T1000 (cell line): Measurements from ENCODE around the gene IQGAP2.
"Not testable (repeated sequence)": the region's sequence is repeated elsewhere in the genome, so short reads cannot be mapped to it uniquely, and the experiment has no call there.

Experiments
- DNase-seq: peaks from one replicate; lab custom pipeline; 2025; ENCODE audit warnings: mixed read lengths; lab: John Stamatoyannopoulos, UW

Gene IQGAP2, protein sequence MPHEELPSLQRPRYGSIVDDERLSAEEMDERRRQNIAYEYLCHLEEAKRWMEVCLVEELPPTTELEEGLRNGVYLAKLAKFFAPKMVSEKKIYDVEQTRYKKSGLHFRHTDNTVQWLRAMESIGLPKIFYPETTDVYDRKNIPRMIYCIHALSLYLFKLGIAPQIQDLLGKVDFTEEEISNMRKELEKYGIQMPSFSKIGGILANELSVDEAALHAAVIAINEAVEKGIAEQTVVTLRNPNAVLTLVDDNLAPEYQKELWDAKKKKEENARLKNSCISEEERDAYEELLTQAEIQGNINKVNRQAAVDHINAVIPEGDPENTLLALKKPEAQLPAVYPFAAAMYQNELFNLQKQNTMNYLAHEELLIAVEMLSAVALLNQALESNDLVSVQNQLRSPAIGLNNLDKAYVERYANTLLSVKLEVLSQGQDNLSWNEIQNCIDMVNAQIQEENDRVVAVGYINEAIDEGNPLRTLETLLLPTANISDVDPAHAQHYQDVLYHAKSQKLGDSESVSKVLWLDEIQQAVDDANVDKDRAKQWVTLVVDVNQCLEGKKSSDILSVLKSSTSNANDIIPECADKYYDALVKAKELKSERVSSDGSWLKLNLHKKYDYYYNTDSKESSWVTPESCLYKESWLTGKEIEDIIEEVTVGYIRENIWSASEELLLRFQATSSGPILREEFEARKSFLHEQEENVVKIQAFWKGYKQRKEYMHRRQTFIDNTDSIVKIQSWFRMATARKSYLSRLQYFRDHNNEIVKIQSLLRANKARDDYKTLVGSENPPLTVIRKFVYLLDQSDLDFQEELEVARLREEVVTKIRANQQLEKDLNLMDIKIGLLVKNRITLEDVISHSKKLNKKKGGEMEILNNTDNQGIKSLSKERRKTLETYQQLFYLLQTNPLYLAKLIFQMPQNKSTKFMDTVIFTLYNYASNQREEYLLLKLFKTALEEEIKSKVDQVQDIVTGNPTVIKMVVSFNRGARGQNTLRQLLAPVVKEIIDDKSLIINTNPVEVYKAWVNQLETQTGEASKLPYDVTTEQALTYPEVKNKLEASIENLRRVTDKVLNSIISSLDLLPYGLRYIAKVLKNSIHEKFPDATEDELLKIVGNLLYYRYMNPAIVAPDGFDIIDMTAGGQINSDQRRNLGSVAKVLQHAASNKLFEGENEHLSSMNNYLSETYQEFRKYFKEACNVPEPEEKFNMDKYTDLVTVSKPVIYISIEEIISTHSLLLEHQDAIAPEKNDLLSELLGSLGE (N-terminal part only)

DNA sequence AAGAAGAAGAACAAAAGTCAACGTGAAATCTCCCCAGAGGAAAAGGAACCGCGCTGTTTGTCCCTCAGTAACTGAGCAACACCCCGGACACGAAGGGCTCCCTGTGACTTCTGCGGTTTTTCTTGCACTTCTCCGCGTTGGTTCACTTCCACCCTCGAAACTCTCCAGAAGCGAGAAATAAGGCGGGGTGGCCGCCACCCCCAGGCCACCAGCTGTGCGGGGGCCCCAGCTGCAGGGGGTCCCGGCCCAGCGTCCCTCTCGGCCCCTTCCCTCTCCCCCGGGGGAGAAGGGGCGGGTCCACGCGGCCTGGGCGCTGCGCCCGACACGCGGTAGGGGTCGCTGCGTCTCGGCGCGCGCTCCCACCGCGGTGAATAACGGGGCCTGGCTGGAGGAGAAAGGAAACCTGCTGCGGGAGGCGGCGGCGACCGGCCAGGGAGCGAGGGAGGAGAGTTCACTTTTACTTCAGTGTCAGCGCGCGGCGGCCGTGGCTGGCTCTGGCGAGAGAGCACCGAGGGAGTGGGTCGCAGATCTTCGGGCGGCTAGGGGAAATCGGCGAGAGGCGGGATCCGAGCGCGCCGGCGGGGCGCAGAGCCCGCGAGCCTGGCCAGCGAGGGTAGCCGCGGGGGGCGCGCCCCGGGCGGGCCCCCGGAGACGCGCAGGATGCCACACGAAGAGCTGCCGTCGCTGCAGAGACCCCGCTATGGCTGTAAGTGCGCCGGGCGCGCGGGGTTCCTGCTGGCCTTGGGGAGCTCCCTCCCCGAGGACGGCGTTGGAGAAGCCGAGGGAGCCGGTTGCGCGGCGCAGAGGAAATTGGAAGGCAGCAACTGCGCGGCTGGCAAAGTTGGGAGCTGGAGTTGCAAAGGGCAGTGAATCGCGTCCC is at the start of gene IQGAP2:
TSS of gene IQGAP2 (plus strand) at position 400 of the 880 bp plus-strand sequence. CDS start at position 661, 261 bp downstream.
- DNase-seq = peak; percentile 40

DNA sequence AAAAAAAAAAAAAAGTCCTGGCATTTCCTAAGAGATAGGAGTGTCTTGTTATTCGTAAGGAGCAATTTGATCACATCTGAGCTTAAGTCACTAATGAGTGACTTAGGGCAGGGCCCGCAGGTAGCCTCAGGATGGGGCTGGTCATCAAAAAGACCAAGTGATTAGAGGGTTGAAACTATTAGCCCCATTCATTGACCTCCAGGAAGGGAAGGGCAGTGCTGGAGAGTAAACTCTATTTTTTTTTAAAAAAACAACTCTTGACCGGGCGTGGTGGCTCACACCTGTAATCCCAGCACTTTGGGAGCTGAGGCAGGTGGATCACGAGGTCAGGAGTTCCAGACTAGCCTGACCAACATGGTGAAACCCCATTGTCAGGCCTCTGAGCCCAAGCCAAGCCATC is 46.2 kb upstream of the IQGAP2 start:
- DNase-seq = no peak

DNA sequence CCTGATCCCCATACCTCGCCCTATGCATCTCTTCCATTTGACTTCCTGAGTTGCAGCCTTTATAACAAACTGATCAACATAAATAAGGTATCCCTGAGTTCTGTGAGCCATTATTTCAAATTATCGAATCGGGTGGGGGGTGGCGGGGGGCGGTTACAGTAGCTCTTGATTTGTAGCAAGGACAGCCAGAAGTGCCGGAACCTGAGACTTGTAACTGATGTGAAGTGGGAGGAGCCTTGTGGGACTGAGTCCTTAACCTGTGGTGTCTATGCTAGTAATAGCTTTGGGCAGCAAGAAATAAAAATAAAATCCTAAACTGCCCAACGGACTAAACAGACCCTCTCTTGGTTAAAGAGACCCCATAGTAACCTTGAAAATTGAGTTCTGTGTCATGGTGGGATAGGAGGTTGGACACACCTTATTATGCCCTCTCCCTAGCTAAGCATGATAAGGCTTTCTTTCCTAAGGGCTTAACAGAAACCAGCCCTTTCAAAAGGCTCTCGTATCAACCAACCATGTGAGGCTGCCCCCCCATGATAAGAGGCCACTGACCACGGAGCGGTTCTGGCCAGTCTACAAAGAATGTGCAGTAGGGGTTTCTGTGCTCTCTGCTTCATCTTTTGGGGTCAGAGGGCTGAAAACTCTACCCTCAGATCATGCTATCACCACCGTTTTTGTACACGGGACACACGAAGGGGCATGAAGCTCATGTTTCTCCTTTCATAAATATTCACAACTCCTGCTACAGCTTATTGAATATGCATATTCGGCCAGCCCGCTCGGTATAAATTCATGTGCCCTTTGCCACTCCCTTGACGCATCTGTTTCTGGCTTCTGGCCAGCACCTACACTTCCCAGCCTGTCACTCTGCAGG is 39.5 kb upstream of the IQGAP2 start:
- DNase-seq = no peak

DNA sequence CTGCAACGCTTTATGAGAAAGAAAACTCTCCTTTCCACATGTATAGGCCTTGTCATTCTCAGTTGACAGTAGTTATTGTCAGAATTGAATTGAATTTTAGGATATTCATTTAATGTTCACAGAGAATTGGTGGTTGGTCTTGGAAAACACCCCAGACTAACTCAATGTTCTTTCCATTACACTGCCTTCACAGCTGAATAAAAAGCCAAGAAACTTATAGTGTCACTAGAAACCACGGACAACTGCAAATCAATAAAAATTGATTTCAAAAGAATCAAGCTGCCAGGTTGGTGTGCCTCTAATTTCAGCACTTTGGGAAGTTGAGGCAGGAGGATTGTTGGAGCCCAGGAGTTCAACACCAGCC is 38.9 kb upstream of the IQGAP2 start:
- no peak for DNase-seq

DNA sequence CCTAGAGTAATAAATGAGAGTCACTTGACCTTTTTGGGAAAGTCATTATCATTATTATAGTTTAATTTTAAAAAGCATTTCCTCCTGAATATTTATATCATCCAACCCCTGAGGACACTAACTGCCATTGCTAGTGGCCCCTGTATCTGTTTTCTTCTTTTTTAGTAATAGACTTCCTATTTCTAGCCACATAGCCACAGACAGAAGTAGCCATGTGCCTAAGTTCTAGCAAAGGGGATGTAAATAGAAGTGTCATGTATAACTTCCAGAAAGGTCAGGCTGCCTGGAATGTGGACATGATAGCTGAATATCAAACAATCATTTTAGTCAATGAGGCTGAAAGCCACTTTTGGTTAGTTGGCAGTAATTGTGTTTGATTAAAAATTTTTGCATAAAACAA is 37.5 kb upstream of the IQGAP2 start:
- DNase-seq = no peak

DNA sequence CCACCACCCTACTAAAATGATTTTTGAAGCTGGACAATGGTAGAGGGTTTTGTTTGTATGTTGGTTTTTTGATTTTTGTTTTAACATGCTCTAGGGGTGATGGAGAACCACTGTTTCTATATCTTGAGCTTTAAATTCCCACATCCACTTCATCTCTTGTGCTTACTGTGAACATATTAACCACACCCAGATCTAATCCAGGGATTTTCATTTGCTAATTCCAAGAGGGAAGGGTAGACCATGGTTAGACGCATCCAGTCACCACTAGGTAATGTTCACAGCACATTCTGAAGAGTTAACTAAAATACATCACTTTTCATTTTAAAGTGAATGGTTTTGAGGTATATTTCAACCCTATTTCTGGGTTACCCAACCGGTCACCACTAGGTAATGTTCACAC is 36.5 kb upstream of the IQGAP2 start:
- DNase-seq = no peak

DNA sequence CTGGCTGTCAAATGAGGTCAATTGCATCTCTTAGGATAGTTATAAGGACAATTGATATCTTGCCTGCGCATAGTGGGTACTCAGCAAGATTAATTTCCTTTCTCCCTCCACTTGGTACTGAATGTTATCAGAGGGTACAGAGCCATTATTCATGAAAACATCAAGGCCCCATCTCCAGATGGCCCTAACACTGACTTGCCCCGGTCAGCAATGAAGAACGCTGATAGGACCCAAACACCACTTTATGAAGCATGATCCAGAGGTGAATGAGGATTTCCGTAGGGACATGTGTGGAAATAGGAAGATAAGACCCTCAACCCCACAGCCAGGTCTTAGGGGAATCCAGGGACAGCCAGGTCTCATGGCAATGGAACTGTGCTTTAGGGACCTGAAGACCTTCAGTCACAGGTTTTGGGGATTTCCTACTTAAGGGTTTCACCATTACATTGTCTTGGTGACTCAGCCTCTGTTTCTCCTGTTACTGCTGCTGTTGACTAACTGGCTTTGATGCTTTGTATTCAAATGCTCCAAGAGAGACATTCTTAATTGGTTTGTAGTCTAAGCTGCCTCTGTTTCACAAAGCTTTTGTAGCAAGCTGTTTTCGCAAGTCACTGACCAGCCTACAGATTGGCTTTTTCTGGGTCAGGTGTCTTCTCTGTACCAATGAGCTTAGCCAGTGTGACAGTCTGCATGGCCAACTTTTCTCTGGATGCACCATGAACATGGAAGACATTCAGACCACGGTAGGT is 35.3 kb upstream of the IQGAP2 start:
- DNase-seq = no peak

DNA sequence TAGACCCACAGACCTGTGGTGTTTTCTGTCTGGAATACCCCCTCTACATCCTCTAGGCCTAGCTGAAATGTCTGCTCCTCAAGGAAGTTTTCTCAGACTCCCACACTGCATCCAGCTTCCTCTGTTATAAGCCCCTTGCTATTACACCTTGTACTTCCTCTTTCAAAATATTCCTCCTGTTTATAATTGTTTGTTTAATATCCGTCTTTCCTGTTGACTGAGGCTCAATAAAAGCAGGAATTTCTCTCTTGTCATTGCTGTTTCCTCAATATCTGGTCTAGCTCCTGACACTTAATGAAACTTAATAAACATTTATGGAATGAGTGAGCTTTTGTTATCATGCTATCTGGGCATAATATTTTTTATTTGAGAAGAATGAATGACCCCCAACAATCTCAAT is 34.1 kb upstream of the IQGAP2 start:
- DNase-seq = no peak

DNA sequence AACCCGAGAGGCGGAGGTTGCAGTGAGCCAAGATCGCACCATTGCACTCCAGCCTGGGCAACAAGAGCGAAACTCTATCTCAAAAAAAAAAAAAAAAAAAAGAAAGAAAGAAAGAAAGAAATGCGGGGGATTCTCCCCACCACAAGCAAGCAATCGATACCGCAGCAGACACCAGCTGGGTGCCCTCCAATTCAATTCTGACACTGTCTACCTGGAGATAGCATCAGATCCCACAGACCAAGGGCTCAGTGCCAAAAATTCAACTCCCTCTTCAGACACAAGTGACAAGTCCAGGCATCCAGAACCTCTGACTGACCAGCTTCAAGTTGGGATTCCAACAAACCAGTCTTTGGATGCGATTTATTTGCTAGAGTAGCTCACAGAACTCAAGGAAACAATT is 33.4 kb upstream of the IQGAP2 start:
- DNase-seq = not testable (repeated sequence)

DNA sequence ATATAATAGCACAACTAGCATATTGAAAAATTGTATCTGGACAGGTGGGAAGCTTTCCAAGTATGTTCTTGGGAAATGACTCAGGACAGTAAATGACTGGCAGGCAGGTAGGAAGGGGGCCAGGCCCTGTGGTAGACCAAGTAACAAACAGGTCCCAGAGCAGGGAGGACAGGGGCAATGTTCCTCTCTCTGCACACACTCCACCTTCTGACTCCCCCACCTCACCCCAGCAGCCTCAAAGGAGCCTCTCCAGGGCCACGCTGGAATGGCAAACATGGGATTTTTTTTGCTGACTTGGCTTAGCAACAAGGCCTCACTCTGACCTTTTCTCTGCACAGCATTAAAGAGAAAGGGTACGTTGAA is 31.1 kb upstream of the IQGAP2 start:
- no peak for DNase-seq

DNA sequence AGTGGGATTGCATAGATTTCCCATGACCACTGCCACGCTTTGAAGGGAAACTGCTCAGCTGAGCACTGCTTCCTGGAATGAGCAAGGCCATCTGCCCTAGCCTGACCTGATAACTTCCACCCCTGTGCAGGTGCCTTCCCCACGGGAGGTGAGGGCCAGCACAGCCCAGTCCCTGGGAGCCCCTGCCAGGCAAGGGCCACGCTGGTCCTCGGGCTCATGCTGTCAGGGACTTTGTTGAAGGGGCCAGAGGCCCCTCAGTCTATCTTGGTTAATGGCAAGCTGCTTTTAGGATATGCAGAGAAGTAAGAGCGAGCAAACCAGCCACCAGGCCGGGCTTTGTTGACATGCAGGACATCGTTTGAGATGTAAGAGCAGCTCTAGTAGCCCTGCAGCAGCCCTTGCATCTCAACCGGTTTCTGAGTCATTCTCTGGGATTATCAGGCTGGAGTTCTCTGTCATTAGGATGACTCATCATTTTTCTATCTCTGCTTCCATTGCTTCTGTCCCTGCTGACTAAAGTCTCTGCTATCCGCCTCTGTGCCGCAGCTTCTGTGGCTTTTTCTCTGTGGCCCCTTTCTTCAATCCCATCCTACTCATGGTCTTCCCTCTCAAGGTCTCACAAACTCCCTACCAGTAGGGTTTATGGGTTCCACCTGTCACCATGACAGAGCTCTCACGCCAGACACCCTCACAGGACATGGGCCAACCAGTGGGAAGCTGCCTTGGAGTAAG is 30.6 kb upstream of the IQGAP2 start:
- peak; percentile 56 for DNase-seq

DNA sequence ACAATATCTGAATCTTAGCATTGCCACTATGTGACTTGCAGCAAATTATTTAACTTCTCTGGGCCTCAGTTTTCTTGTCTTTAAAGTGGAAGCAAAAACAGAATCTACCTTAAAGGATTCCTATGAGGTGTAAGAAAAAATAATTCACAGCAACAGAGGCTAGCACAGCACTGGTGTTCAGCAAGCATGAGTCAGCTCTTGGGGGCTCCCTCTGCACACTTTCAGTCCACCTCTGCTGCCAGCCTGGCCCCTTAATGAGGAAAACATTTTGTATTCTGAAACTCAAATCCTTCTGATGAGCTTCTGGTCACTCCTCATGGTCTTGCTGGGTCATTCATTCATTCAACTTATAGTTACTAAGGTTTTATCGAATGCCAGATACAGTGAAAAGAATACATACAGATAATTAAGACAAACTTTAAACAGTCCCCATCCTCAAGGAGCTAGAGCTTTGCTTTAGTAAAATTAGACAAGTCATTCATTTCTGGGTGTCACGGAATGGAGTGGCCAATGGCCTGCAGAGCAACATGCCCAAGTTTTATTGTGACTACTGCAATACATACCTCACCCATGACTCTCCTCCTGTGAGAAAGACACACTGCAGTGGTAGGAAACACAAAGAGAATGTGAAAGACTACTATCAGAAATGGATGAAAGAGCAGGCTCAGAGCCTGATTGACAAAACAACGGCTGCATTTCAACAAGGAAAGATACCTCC is 26.8 kb upstream of the IQGAP2 start:
- DNase-seq = no peak

DNA sequence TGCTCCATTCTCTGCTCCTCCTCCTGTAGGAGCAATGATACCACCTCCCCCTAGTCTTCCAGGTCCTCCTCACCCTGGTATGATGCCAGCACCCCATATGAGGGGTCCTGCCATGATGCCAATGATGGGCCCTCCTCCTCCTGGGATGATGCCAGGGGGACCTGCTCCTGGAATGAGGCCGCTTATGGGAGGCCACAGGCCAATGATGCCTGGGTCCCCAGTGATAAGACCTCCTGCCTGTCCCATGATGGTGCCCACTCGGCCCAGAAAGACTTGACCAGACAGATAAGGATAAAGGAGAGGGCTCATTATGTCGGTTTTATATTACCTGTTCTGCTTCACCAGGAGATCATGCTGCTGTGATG is 26.2 kb upstream of the IQGAP2 start:
- DNase-seq = no peak

DNA sequence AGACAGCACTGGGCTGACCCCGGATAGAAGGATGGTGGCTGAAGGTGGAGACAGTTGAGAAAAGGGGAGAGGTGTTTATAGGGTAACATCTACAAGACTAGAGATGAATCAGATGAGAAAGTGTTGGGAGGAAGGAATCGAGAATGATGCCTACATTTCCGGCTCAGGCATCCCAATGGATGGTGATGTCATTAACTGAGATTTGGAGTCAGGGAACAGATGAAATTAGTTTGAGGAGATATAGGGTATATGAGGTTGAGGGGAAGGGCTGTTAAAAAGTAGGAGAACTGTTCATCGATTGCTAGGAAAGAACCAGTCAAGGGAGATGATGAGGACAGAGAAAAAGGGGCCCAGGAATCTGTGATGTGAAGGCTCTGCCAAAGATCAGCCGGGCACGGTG is 24.7 kb upstream of the IQGAP2 start:
- DNase-seq = no peak

DNA sequence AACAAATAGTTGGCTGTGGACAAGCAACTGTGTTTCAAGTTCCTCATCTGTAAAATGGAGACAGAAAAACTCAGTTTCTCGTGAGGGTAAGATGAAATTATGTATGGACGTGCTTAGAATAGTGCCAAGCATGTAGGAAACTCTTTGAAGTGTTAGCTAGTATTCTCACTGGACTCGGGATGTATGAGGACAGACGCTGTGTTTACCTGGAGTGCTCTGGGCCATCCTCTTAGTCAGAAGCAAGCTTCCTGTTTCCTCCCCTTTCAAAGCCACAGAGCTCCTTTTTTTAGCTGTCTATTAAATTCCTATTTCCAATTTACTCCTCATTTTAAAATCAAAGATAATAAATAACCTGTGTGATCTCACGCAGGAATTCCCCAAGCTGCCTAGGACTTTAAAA is 23.8 kb upstream of the IQGAP2 start:
- DNase-seq = no peak

DNA sequence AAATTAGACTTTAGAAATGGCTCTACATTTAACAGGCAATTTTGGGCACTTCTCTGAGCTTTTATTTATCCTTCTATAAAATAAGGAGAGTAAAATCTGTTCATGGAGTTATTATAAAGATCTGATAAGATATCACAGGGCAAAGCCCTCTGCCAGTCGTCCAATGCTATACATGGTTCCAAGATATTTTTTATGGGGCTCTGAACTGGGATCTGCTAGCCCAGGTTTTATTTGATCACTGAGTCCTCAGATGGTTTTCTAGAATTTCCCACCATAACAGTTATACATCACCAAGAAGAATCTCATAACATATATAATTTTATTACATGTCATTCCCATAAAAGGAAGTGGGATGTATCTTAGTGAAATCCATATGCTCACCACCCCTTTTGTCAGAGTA is 23.2 kb upstream of the IQGAP2 start:
- no peak for DNase-seq

DNA sequence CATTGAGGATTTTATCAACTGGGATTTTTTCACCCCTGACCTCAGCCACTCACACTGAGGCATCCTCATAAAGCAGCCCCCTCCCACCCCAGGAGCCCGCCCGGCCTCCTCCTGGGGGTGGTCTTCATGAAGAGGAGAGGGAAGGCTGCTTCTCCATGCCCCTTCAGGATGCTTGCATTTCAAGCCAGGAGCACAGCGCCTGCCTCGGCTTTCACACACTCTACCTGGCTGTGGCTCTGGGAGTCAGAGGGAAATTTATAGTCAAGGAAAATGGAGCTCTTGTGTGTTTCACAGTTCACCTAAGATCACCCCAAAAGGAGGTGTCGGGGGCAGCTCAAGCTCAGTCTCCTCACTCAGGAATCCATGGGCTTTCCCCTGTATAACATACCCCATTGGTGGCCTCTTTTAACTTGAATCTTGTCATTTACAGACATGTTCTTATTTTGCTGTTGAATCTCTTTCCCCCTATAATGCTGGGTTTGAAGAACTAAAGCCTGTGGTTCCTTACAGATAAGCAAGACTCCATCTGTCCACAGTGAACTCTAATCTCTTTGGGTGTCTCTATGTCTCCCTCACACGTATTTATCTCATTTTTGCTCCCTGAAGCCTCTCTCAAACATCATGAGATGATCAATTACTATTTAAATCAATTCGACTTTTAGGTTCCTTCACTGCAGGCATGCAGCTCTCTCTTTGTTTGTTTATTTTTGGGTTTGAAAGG is 22.6 kb upstream of the IQGAP2 start:
- no peak for DNase-seq
